K562 (cell line): ENCODE data around the gene SERGEF. TPM values are rescaled to one million over a fixed set of nuclear protein-coding genes. Genes with fewer than 3 reads are reported as not detected.

Experiments
- ATAC-seq: fragments of 200-7000 bp; cut with Tn5 transposase; 3 replicates; pipeline ENCODE4 v1.9.1; 2020; ENCODE audit warnings: moderate library complexity
- BruUV-seq: library from RNA; stranded (reverse); fragments of 400-500 nt; replicated peaks from 2 replicates; lab custom pipeline; 2021; lab: Mats Ljungman, UMichigan
- CTCF ChIA-PET: fragments of 300-600 bp; formaldehyde crosslinking; extraction: SDS; loops from one replicate; lab custom pipeline; 2021; ENCODE audit warnings: low intra/inter-chr PET ratio; lab: Yijun Ruan, JAX
- POLR2A ChIA-PET: fragments of 300-600, 350-650 bp; sonication (Branson Sonifier 250); formaldehyde crosslinking; extraction: SDS; loops from one replicate; lab custom pipeline; 2021; ENCODE audit warnings: antibody characterized with exemption, inconsistent platforms; lab: Yijun Ruan, JAX
- DNase-seq, 4 experiments: peaks; one replicate each; pipeline versions ENCODE4 v3.0.0 to v3.0.0-alpha.2; 2011 to 2018; ENCODE audit warnings: low spot score in 3 of 4, mixed read lengths in 3 of 4; ENCODE audit errors: extremely low read depth in 1 of 4
- FAIRE-seq: peaks from 2 replicates; lab custom pipeline; 2011; peaks lifted over from hg19 to GRCh38; lab: Jason Lieb, UNC
- H2AFZ ChIP-seq: 2 replicates; pipeline ENCODE4 v1.6.0; 2011; ENCODE audit warnings: low read depth, low read length, control low read depth, inconsistent platforms
- H3K27ac ChIP-seq: fragments of 200-600 bp; 3 replicates; pipeline ENCODE4 v1.8.0; 2011; ENCODE audit warnings: low read depth, mild to moderate bottlenecking, control low read depth, inconsistent platforms, low read length, moderate library complexity, mixed read lengths; ENCODE audit errors: extremely low read depth
- H3K27me3 ChIP-seq, 2 experiments: fragments of 300-600 bp in 1 of 2; 2 replicates in 1 of 2; 3 replicates in 1 of 2; pipeline versions ENCODE4 v1.6.0 to v1.8.0; 2011; ENCODE audit warnings: inconsistent platforms in 2 of 2, low read length in 2 of 2, mild to moderate bottlenecking in 1 of 2, mixed read lengths in 1 of 2, moderate library complexity in 1 of 2; ENCODE audit not compliant: control insufficient read depth in 2 of 2, insufficient read depth in 2 of 2
- H3K36me3 ChIP-seq: fragments of 300-600 bp; 3 replicates; pipeline ENCODE4 v1.8.0; 2011; ENCODE audit warnings: mild to moderate bottlenecking, low read length, inconsistent platforms; ENCODE audit not compliant: control insufficient read depth, insufficient read depth
- H3K4me1 ChIP-seq, 2 experiments: fragments of 200-600 bp in 1 of 2; replicated peaks in 1 of 2; 2 replicates in 1 of 2; 3 replicates in 1 of 2; pipeline versions ENCODE4 v1.5.1 to v1.8.0; 2011; ENCODE audit warnings: inconsistent platforms in 2 of 2, low read length in 2 of 2, mild to moderate bottlenecking in 1 of 2, mixed read lengths in 1 of 2, moderate library complexity in 1 of 2; ENCODE audit not compliant: control insufficient read depth in 2 of 2, insufficient read depth in 2 of 2
- H3K4me2 ChIP-seq: 2 replicates; pipeline ENCODE4 v1.6.1; 2011; ENCODE audit warnings: low read length, control low read depth, inconsistent platforms, mixed read lengths; ENCODE audit not compliant: insufficient read depth
- H3K4me3 ChIP-seq: fragments of 200-600 bp; sonication (generic), shearing (Covaris generic); 2 replicates; pipeline ENCODE4 v1.5.1; 2016; ENCODE audit warnings: control low read depth, inconsistent platforms
- H3K79me2 ChIP-seq: fragments of 200-600 bp; 3 replicates; pipeline ENCODE4 v1.8.0; 2011; ENCODE audit warnings: low read length, inconsistent platforms; ENCODE audit not compliant: control insufficient read depth, insufficient read depth
- H3K9ac ChIP-seq, 2 experiments: 2 replicates each; pipeline versions ENCODE4 v1.6.0 to v1.6.1; 2011; ENCODE audit warnings: low read depth in 2 of 2, low read length in 2 of 2, control low read depth in 1 of 2, inconsistent platforms in 1 of 2, mild to moderate bottlenecking in 1 of 2, mixed read lengths in 1 of 2; ENCODE audit not compliant: insufficient read depth in 1 of 2
- H3K9me1 ChIP-seq: one replicate; pipeline ENCODE4 v1.6.0; 2011; ENCODE audit warnings: inconsistent platforms, mild to moderate bottlenecking, low read length, moderate library complexity; ENCODE audit not compliant: control insufficient read depth, insufficient read depth
- H3K9me3 ChIP-seq: replicated peaks from 2 replicates; pipeline ENCODE4 v1.5.1; 2011; ENCODE audit warnings: low read depth, low read length, inconsistent platforms; ENCODE audit not compliant: control insufficient read depth, insufficient read depth
- H4K20me1 ChIP-seq: replicated peaks from 2 replicates; pipeline ENCODE4 v1.6.1; 2011; ENCODE audit warnings: low read length, inconsistent platforms, mixed read lengths; ENCODE audit not compliant: control insufficient read depth, insufficient read depth
- BRCA1 ChIP-seq, 2 experiments: fragments of 450-650 bp in 1 of 2; sonication (generic) in 1 of 2; formaldehyde crosslinking in 1 of 2; IDR thresholded peaks; 2 replicates each; pipeline versions ENCODE4 v1.5.0 to v1.6.1; 2017 to 2020; ENCODE audit warnings: mild to moderate bottlenecking in 1 of 2, missing genetic modification reagents in 1 of 2
- CREB1 ChIP-seq, 2 experiments: sonication (generic) in 1 of 2; formaldehyde crosslinking in 1 of 2; IDR thresholded peaks; 2 replicates each; pipeline versions ENCODE4 v1.6.1 to v1.8.0; 2012 to 2022; ENCODE audit warnings: inconsistent platforms in 1 of 2, mild to moderate bottlenecking in 1 of 2, missing genetic modification reagents in 1 of 2, moderate library complexity in 1 of 2
- ELF2 ChIP-seq: fragments of 250-450 bp; sonication (Bioruptor Pico); IDR thresholded peaks from 2 replicates; pipeline ENCODE4 v1.5.0; 2021; ENCODE audit warnings: mild to moderate bottlenecking
- MECOM ChIP-seq: fragments of 250-450 bp; sonication (Bioruptor Pico); IDR thresholded peaks from 2 replicates; pipeline ENCODE4 v1.8.0; 2022; ENCODE audit warnings: inconsistent platforms
- PHF21A ChIP-seq: fragments of 450-650 bp; IDR thresholded peaks from 2 replicates; pipeline ENCODE4 v1.6.1; 2017; ENCODE audit warnings: low read depth, borderline replicate concordance
- SREBF2 ChIP-seq: sonication (generic); formaldehyde crosslinking; IDR thresholded peaks from 2 replicates; pipeline ENCODE4 v1.4.0; 2020; ENCODE audit warnings: mild to moderate bottlenecking, missing genetic modification reagents
- XRCC5 ChIP-seq: fragments of 200-400 bp; formaldehyde crosslinking; IDR thresholded peaks from 2 replicates; pipeline ENCODE4 v1.6.1; 2017; ENCODE audit warnings: low read depth, mild to moderate bottlenecking, low read length
- ZNF24 ChIP-seq: fragments of 450-650 bp; IDR thresholded peaks from 2 replicates; pipeline ENCODE4 v1.6.1; 2016
- ZSCAN32 ChIP-seq: fragments of 450-650 bp; formaldehyde crosslinking; IDR thresholded peaks from 2 replicates; pipeline ENCODE4 v1.4.0; 2020; ENCODE audit warnings: mild to moderate bottlenecking, moderate library complexity
- WGBS: fragments of 100-300 bp; shearing (Covaris generic); methylation state at CpG from one replicate; pipeline ENCODE4 v1.1.6; 2016; ENCODE audit warnings: low coverage, mixed read lengths; ENCODE audit not compliant: insufficient coverage; ENCODE audit errors: missing lambda C conversion rate; 5-methylcytosine and 5-hydroxymethylcytosine counted together
- in situ Hi-C: fragments of 300-500 bp; cut with MboI; formaldehyde crosslinking; loops from 4 replicates; pipeline ENCODE4 v1.15.0; 2018; ENCODE audit warnings: inconsistent platforms, mixed read lengths
- intact Hi-C: fragments of 100-400 bp; cut with micrococcal nuclease; formaldehyde crosslinking; loops from 2 replicates; pipeline ENCODE4 v1.14.2; 2022
- polyA plus RNA-seq, 8 experiments: library from polyadenylated mRNA; depleted of rRNA in 4 of 8; stranded (reverse) in 5 of 8; unstranded in 3 of 8; fragments of >200 nt; fragmentation: Nextera tagmentation in 2 of 8; fragmentation: Illumina TruSeq in 1 of 8; extraction: Ambion mirVana in 2 of 8; extraction: Trizol in 1 of 8; gene quantifications; 2 replicates each; pipeline versions ENCODE4 v1.2.1 to v1.2.3, GENCODE V29; 2011 to 2014; ENCODE audit warnings: inconsistent platforms in 1 of 8, missing spikeins in 1 of 8
- total RNA-seq, 7 experiments: library from RNA; depleted of rRNA in 6 of 7; stranded (reverse); fragments of >200 nt in 6 of 7; fragmentation: Illumina TruSeq in 2 of 7; extraction: Trizol in 2 of 7; gene quantifications; 2 replicates each; pipeline versions ENCODE4 v1.2.1 to v1.2.3, GENCODE V29; 2011 to 2021; ENCODE audit warnings: low replicate concordance in 1 of 7

SERGEF gene
- total and polyA plus RNA-seq, 9 of the 15 experiments (the other 6 are each of a cell fraction or from before 2014, with no cell fraction given): 10.2 to 28.0 (median 19.9) TPM

DNA sequence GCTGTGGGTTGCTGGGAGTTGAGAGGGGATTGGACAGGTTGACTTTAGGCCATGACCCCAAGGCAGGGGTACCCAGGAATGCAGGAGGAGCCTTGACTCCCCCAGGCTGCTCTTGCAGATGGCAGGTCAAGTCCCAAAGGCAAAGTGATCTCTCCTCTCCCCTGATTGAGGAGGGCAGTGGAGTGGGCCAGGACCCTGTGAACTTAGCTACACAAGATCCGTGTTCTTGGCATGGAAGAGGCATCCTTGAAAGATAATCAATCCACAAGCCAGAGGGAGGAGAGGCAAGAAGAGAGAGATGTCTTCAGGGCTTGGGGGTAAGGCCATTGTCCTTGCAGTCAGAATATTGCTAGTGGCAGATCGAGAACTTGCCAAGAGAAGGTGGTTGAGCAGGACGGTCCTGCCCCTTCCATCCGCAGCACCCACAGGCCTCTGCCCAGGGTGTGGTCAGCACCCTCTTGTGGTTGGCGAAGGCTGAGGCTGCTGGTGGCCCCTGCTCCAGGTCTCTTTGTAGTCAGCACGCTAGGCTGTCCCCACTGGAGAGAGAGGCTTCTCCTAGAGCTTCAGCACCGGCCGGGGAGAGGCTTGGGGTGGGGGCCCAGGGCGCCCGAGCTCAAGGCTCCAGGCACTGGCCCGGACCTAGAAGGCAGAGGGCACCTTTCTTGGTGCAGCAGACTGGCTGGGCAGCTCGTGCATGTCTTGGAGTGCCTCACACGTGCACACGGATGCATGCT lies 232.8 kb downstream of the SERGEF start:
- BruUV-seq: no TSS peak
- Histone ChIP-seq H4K20me1 (peaks cover 11% of the 10 kb centered on the region; the same call in 1 of the 2 replicates), H3K4me2 (no peak overlapping the region), H3K9me1 (no peaks in the 10 kb centered on the region), H3K9ac (no peak overlapping the region), H3K4me1 (0 out of 5 replicates have a peak, but pooled peaks cover 0 to 3% of the 10 kb centered on the region in 2 experiments), H2AFZ (no peak overlapping the region), H3K9me3 (no peaks in the 10 kb centered on the region), H3K36me3 (no peaks in the 10 kb centered on the region), H3K79me2 (no peaks in the 10 kb centered on the region), H3K27ac (no peak overlapping the region), H3K27me3 (peaks cover 22 to 68% of the 10 kb centered on the region in 2 experiments; a peak in 4 of 5 replicates), H3K4me3 (no peak overlapping the region)
- WGBS: 1% methylated on average over 14 of the region's 14 CpGs
- ChIA-PET CTCF (no interaction called here), POLR2A (interaction anchor here (0.6 kb wide), 1 partner anchor 378 kb away, joined by 3 read pairs; no protein-coding TSS in a partner anchor)
- in situ Hi-C loops (no loop called here), intact Hi-C loops (no loop called here)
- no peak for FAIRE-seq
- TF ChIP-seq ELF2 (no peak), XRCC5 (no peak), SREBF2 (CRISPR knock-in tag) (no peak), BRCA1 (IDR thresholded peaks at IDR 0.05) (no peak), BRCA1 (CRISPR knock-in tag; IDR thresholded peaks at IDR 0.05) (no peak), ZSCAN32 (CRISPR knock-in tag) (no peak), MECOM (CRISPR knock-in tag) (no peak), CREB1 (IDR thresholded peaks at IDR 0.05) (no peak), CREB1 (CRISPR knock-in tag; IDR thresholded peaks at IDR 0.05) (no peak), ZNF24 (no peak), PHF21A (no peak)
- ATAC-seq: no peak
- DNase-seq: no peak
